OCI-LY7 (cell line): ENCODE results near the gene CATSPERB. TPM values are rescaled to one million over a fixed set of nuclear protein-coding genes. Genes with fewer than 3 reads are reported as not detected.

ENCODE experiments used
- BruUV-seq: library from RNA; stranded (reverse); fragments of 400-500 nt; replicated peaks from 2 replicates; lab custom pipeline; 2021; lab: Mats Ljungman, UMichigan
- CTCF ChIA-PET: fragments of 300-600 bp; sonication (Branson Sonifier 250); formaldehyde crosslinking; loops from one replicate; lab custom pipeline; 2022; ENCODE audit warnings: antibody characterized with exemption; ENCODE audit not compliant: unreplicated experiment; lab: Charles Lee
- POLR2A ChIA-PET: fragments of 300-600 bp; sonication (Branson Sonifier 250); formaldehyde crosslinking; loops from one replicate; lab custom pipeline; 2022; ENCODE audit warnings: antibody characterized with exemption; lab: Charles Lee
- DNase-seq: peaks from one replicate; pipeline ENCODE4 v3.0.0-alpha.2; 2015; ENCODE audit warnings: low spot score
- H2AFZ ChIP-seq: fragments of 200-600 bp; sonication (generic), shearing (Covaris generic); 2 replicates; pipeline ENCODE4 v1.6.1; 2014; ENCODE audit warnings: mild to moderate bottlenecking, antibody characterized with exemption, low read length, moderate library complexity
- H3K27ac ChIP-seq: fragments of 200-600 bp; sonication (generic); 2 replicates; pipeline ENCODE4 v1.5.1; 2014; ENCODE audit warnings: mixed run types, low read depth, mild to moderate bottlenecking, moderate library complexity, low read length, inconsistent platforms; ENCODE audit not compliant: poor library complexity, severe bottlenecking
- H3K36me3 ChIP-seq: fragments of 200-600 bp; sonication (generic); 2 replicates; pipeline ENCODE4 v1.6.1; 2014; ENCODE audit warnings: mild to moderate bottlenecking, antibody characterized with exemption, low read length, moderate library complexity, mixed read lengths; ENCODE audit not compliant: insufficient read depth
- H3K4me1 ChIP-seq: fragments of 200-600 bp; sonication (generic); 2 replicates; pipeline ENCODE4 v1.5.1; 2014; ENCODE audit warnings: mild to moderate bottlenecking, low read length; ENCODE audit not compliant: insufficient read depth, poor library complexity, severe bottlenecking
- H3K4me2 ChIP-seq: fragments of 200-600 bp; sonication (generic); 2 replicates; pipeline ENCODE4 v1.6.1; 2014; ENCODE audit warnings: mild to moderate bottlenecking, low read length
- H3K4me3 ChIP-seq: fragments of 200-600 bp; sonication (generic); 2 replicates; pipeline ENCODE4 v1.5.1; 2014; ENCODE audit warnings: mild to moderate bottlenecking, low read depth, low read length; ENCODE audit not compliant: poor library complexity, severe bottlenecking
- H3K79me2 ChIP-seq: fragments of 200-600 bp; sonication (generic); 2 replicates; pipeline ENCODE4 v1.6.1; 2016; ENCODE audit warnings: low read depth, mild to moderate bottlenecking, low read length, moderate library complexity, mixed read lengths; ENCODE audit not compliant: insufficient read depth
- H3K9me2 ChIP-seq: fragments of 200-600 bp; sonication (generic); 2 replicates; pipeline ENCODE4 v1.6.1; 2016; ENCODE audit warnings: mild to moderate bottlenecking, low read length, mixed read lengths; ENCODE audit not compliant: insufficient read depth
- H3K9me3 ChIP-seq: fragments of 200-600 bp; sonication (generic); 2 replicates; pipeline ENCODE4 v1.6.1; 2014; ENCODE audit warnings: mild to moderate bottlenecking, mixed run types, low read length, mixed read lengths
- H4K20me1 ChIP-seq: fragments of 200-600 bp; sonication (generic); 2 replicates; pipeline ENCODE4 v1.6.1; 2014; ENCODE audit warnings: mild to moderate bottlenecking, antibody characterized with exemption, low read length, moderate library complexity, mixed read lengths; ENCODE audit not compliant: insufficient read depth
- CTCF ChIP-seq: fragments of 200-600 bp; sonication (generic); conservative IDR thresholded peaks from 2 replicates; pipeline ENCODE4 v1.5.1; 2014; ENCODE audit warnings: mild to moderate bottlenecking, antibody characterized with exemption, low read length, moderate library complexity, mixed read lengths
- EZH2phosphoT487 ChIP-seq: fragments of 200-600 bp; sonication (generic); IDR thresholded peaks from 2 replicates; pipeline ENCODE4 v1.6.1; 2018; ENCODE audit warnings: low read depth, borderline replicate concordance, mild to moderate bottlenecking, mixed run types, antibody characterized with exemption, low read length, moderate library complexity, mixed read lengths
- intact Hi-C: fragments of 100-400 bp; cut with micrococcal nuclease; formaldehyde crosslinking; loops from one replicate; pipeline ENCODE4 v1.10.0; 2022; ENCODE audit not compliant: unreplicated experiment
- total RNA-seq, 2 experiments: library from RNA; depleted of rRNA in 1 of 2; stranded (reverse); fragments of >200 nt in 1 of 2; shearing (Covaris generic) in 1 of 2; gene quantifications; 2 replicates each; pipeline ENCODE4 v1.2.3, GENCODE V29; 2014 to 2022

The CATSPERB gene
- total RNA-seq, 2 experiments from 2014 or later: not detected

- H2AFZ ChIP-seq: no peak overlapping the region
- H3K4me2 ChIP-seq: no peak overlapping the region
- no TSS peak for BruUV-seq
- no peaks in the 10 kb centered on the region for H3K4me1 ChIP-seq
- H3K9me3 ChIP-seq: no peaks in the 10 kb centered on the region
- DNase-seq: no peak
- no peaks in the 10 kb centered on the region for H4K20me1 ChIP-seq
- POLR2A ChIA-PET: no interaction called here
- TF ChIP-seq EZH2phosphoT487: no peak
- TF ChIP-seq CTCF: no peak
- no peaks in the 10 kb centered on the region for H3K79me2 ChIP-seq
- no peak overlapping the region for H3K4me3 ChIP-seq
- CTCF ChIA-PET: no interaction called here
- no peak overlapping the region for H3K27ac ChIP-seq
- intact Hi-C loops: no loop called here
- no peaks in the 10 kb centered on the region for H3K9me2 ChIP-seq
- no peaks in the 10 kb centered on the region for H3K36me3 ChIP-seq
These were observed 117.7 kb downstream of the CATSPERB start for GRCh38 chr14:91614187-91614586.

GRCh38 chr14:91613459-91614112 is 118.3 kb downstream of the CATSPERB start:
- H3K4me3 ChIP-seq: no peak overlapping the region
- no peaks in the 10 kb centered on the region for H3K9me2 ChIP-seq
- H3K9me3 ChIP-seq: no peaks in the 10 kb centered on the region
- H3K4me1 ChIP-seq: no peaks in the 10 kb centered on the region
- ChIA-PET CTCF (no interaction called here), POLR2A (no interaction called here)
- no peak overlapping the region for H3K27ac ChIP-seq
- H3K36me3 ChIP-seq: no peaks in the 10 kb centered on the region
- no TSS peak for BruUV-seq
- no peaks in the 10 kb centered on the region for H3K79me2 ChIP-seq
- H4K20me1 ChIP-seq: no peaks in the 10 kb centered on the region
- no peak overlapping the region for H3K4me2 ChIP-seq
- intact Hi-C loops: no loop called here
- no peak overlapping the region for H2AFZ ChIP-seq
- no peak for TF ChIP-seq CTCF
- TF ChIP-seq EZH2phosphoT487: no peak
- no peak for DNase-seq

- intact Hi-C loops: no loop called here
- DNase-seq: no peak
- no peaks in the 10 kb centered on the region for H4K20me1 ChIP-seq
- H3K36me3 ChIP-seq: no peaks in the 10 kb centered on the region
- no peaks in the 10 kb centered on the region for H3K79me2 ChIP-seq
- H3K4me1 ChIP-seq: no peaks in the 10 kb centered on the region
- CTCF ChIA-PET: no interaction called here
- H3K27ac ChIP-seq: no peak overlapping the region
- no peak overlapping the region for H3K4me2 ChIP-seq
- no peak overlapping the region for H3K4me3 ChIP-seq
- no TSS peak for BruUV-seq
- POLR2A ChIA-PET: interaction anchor here (0.6 kb wide), 1 partner anchor 269 kb away, joined by 3 read pairs; no protein-coding TSS in a partner anchor
- TF ChIP-seq EZH2phosphoT487 (no peak), CTCF (no peak)
- no peaks in the 10 kb centered on the region for H3K9me2 ChIP-seq
- no peak overlapping the region for H2AFZ ChIP-seq
- H3K9me3 ChIP-seq: no peaks in the 10 kb centered on the region
These were observed 120.4 kb downstream of the CATSPERB start for GRCh38 chr14:91611528-91611927.
